ENCODE measurements around the gene PIK3R5. TPM values are rescaled to one million over a fixed set of nuclear protein-coding genes. Genes with fewer than 3 reads are reported as not detected.

PIK3R5 gene
- total and polyA plus RNA-seq, 8 donors = 0.90 to 29.8 (median 5.1) TPM; not detected in 1

- no peak for TF ChIP-seq CTCF (IDR thresholded peaks at IDR 0.05)
- TF ChIP-seq EP300 (IDR thresholded peaks at IDR 0.05) = no peak
- no peak for TF ChIP-seq POLR2A (IDR thresholded peaks at IDR 0.05)
- TF ChIP-seq POLR2AphosphoS5 (IDR thresholded peaks at IDR 0.05) = no peak
- Histone ChIP-seq H3K36me3 (peaks cover 0 to 52% (median 5%) of the 10 kb centered on the region in 4 donors), H3K27ac (no peak overlapping the region), H3K9me3 (no peaks in the 10 kb centered on the region), H3K27me3 (peaks cover 0 to 16% (median 0%) of the 10 kb centered on the region in 3 donors), H3K4me1 (no peaks in the 10 kb centered on the region), H3K4me3 (no peak overlapping the region)
- 88 to 94% (median 92%) methylated on average over 3 to 7 of the region's 7 CpGs for WGBS, 5 donors
- intact Hi-C loops (cut with DNase I; ENCODE audit: low total_unique reads) = no loop called here
- DNase-seq = no peak
Observed at GRCh38 chr17:8880466-8880865, 85.0 kb downstream of the PIK3R5 start.

DNA sequence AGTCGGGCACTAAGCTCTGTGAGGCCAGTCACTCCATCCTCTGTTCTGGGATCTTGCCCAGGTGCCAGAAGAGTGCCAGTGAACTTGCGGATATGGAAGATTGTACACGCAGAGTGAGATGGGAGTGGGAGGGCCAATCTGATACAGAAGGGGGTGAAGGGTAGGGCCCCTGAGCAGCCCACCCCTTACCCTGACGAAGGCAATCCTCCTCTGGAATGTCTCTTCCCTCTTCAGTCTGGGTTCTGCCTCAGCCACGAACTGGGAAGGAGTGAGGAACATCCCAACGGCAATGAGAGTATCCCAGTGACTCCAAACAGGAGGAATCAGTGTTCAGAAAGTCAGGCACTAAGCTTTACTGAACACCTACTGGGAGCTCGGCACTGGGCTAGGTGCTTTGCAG lies 86.1 kb downstream of the PIK3R5 start:
- Histone ChIP-seq H3K36me3 (peaks cover 0 to 46% (median 4%) of the 10 kb centered on the region in 4 donors), H3K4me3 (no peak overlapping the region), H3K27ac (no peak overlapping the region), H3K4me1 (peaks cover 0 to 4% (median under 1%) of the 10 kb centered on the region in 4 donors), H3K27me3 (peaks cover 0 to 24% (median 0%) of the 10 kb centered on the region in 3 donors), H3K9me3 (no peaks in the 10 kb centered on the region)
- DNase-seq = no peak
- intact Hi-C loops (cut with DNase I; ENCODE audit: low total_unique reads) = no loop called here
- 44 to 68% (median 63%) methylated on average over 6 to 7 of the region's 7 CpGs for WGBS, 5 donors
- TF ChIP-seq POLR2A (IDR thresholded peaks at IDR 0.05) = no peak
- TF ChIP-seq EP300 (IDR thresholded peaks at IDR 0.05) = no peak
- TF ChIP-seq CTCF (IDR thresholded peaks at IDR 0.05) = no peak
- no peak for TF ChIP-seq POLR2AphosphoS5 (IDR thresholded peaks at IDR 0.05)

DNA sequence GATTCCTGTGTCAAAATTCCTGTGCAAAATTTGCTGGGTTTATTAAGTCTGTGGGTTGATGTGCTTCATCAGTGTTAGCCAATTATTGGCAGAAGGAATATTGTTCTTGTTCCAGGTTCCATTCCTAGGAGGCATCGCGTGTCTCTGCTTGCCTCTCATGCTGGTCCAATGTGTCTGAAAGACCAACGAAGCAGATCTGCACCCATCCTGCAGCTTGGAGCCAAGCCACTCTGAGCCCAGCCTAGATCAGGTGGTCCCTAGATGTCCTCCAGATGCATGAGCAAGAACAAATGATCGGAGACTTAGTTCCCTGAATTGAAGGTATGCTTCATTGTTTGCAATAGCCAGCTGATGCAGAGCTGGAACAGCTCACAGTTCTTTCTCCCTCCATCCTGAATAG lies 87.5 kb downstream of the PIK3R5 start:
- WGBS, 5 donors = 74 to 92% (median 89%) methylated on average over 4 of the region's 4 CpGs
- Histone ChIP-seq H3K27ac (no peak overlapping the region), H3K27me3 (peaks cover 0 to 38% (median 14%) of the 10 kb centered on the region in 3 donors), H3K4me1 (peaks cover 0 to 15% (median 9%) of the 10 kb centered on the region in 4 donors), H3K36me3 (peaks cover 0 to 35% (median 0%) of the 10 kb centered on the region in 4 donors), H3K4me3 (no peak overlapping the region), H3K9me3 (no peaks in the 10 kb centered on the region)
- intact Hi-C loops (cut with DNase I; ENCODE audit: low total_unique reads) = no loop called here
- TF ChIP-seq POLR2AphosphoS5 (IDR thresholded peaks at IDR 0.05) (no peak), POLR2A (IDR thresholded peaks at IDR 0.05) (no peak), EP300 (IDR thresholded peaks at IDR 0.05) (no peak), CTCF (IDR thresholded peaks at IDR 0.05) (no peak)
- DNase-seq = no peak

DNA sequence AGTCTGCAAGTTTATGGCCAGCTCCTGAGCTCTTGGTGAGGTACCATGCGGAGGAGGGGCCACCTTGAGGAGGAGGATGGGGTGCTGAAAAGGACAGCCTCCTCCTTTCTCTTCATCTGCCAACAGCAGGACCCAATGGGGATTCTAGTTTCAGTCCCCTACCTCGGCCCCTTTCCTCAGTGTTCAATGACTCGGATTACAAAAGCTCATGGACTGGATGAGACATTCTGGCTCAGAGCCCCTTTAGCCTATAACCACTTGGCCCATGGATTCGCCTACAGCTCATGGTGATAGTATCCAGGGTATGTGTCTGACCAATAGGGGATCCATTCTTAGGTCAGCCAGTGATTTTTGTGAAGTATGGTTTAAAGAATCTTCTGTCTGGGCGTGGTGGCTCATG lies 89.5 kb downstream of the PIK3R5 start:
- intact Hi-C loops (cut with DNase I; ENCODE audit: low total_unique reads) = no loop called here
- no peaks in the 10 kb centered on the region for H3K9me3 ChIP-seq
- peaks cover 0 to 15% (median 9%) of the 10 kb centered on the region in 4 donors for H3K4me1 ChIP-seq
- no peak for TF ChIP-seq POLR2A (IDR thresholded peaks at IDR 0.05)
- no peak for TF ChIP-seq POLR2AphosphoS5 (IDR thresholded peaks at IDR 0.05)
- TF ChIP-seq CTCF (IDR thresholded peaks at IDR 0.05) = no peak
- peaks cover 0 to 22% (median 0%) of the 10 kb centered on the region in 4 donors for H3K36me3 ChIP-seq
- H3K27ac ChIP-seq = no peak overlapping the region
- no peak for DNase-seq
- no peak overlapping the region for H3K4me3 ChIP-seq
- peaks cover 0 to 57% (median 15%) of the 10 kb centered on the region in 3 donors for H3K27me3 ChIP-seq
- WGBS, 5 donors = 81 to 94% (median 82%) methylated on average over 5 of the region's 5 CpGs

Measured in stomach (tissue), 9 donors.